ENCODE results near the gene NOVA2.
"Not testable (repeated sequence)": the region's sequence is repeated elsewhere in the genome, so short reads cannot be mapped to it uniquely, and the experiment has no call there.

Gene NOVA2

DNA sequence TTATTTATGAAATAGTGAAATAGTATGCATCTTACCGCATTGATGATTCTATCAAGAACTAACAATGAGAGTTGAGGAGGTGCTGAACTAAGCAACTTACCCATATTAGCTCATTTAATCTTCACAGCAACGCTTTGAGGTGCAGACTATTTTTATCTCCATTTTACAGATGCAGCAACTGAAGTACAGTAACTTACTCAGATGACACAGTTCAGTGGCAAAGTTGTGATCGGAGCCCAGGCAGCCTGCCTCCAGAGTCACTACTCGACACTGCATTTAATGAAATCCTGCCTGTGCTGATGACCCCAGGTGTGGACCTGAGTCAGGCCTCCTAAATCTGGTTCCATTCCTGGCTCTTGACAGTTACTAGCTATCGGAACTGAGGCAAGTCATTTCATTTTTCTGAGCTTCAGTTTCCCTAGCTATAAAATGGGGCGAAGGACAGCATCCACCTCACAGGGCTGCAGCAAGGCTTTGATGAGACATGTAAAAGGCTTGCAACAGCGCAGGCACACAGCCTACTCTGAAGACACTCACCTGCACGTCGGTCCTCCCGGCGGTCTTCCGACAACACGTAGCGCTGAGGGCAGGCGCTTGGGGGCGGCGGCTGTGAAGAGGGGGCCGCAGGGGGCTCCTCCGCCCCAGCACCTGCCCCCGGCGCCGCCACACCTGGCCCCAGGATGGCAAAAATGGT is 72.8 kb downstream of the NOVA2 start:
- TF ChIP-seq, protein P1, sequence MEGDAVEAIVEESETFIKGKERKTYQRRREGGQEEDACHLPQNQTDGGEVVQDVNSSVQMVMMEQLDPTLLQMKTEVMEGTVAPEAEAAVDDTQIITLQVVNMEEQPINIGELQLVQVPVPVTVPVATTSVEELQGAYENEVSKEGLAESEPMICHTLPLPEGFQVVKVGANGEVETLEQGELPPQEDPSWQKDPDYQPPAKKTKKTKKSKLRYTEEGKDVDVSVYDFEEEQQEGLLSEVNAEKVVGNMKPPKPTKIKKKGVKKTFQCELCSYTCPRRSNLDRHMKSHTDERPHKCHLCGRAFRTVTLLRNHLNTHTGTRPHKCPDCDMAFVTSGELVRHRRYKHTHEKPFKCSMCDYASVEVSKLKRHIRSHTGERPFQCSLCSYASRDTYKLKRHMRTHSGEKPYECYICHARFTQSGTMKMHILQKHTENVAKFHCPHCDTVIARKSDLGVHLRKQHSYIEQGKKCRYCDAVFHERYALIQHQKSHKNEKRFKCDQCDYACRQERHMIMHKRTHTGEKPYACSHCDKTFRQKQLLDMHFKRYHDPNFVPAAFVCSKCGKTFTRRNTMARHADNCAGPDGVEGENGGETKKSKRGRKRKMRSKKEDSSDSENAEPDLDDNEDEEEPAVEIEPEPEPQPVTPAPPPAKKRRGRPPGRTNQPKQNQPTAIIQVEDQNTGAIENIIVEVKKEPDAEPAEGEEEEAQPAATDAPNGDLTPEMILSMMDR (IDR thresholded peaks at IDR 0.05; ENCODE audit: control extremely low read depth, extremely low read depth, low read depth, missing control alignments) = no peak
- DNase-seq (ENCODE audit: extremely low spot score) = no peak
- CTCF ChIA-PET = interaction anchor here (1.1 to 3.3 kb wide), 5 partner anchors 13 to 51 kb away, joined by 3 to 18 read pairs (median 3); partner anchors contain the start of gene IRF2BP1
- POLR2A ChIA-PET = interaction anchor here (0.6 kb wide), 1 partner anchor 131 kb away, joined by 3 read pairs; no protein-coding TSS in a partner anchor

DNA sequence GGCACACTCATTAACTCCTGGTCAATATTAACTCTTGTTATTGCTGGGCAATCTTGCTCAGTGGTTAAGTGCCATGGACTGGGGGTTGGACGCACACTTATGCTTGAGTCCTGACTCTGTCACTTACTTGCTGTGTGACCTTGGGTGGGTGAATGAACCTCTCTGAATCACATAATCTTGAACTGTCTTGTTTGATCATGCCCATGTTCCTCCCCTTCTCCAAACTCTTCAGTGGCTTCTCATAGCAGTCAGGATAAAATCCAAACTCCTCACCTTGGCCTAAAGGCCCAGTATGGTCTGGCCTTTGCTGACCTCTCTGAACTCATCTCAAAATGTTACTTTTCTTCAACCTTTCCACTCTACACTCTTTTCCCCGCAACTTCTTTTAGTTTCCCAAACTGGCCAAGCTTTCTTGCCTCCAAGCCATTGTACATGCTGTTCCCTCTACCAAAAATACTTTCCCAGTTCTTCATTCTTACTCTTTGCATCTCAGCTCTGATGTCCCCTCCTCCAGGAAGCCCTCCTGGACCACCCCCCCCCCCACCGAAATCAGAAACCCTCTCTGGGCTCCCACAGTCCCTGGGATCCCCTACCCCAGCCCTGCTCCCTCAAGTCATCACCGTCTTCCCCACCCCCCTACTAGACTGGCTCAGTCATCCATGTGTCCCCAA is 73.6 kb downstream of the NOVA2 start:
- POLR2A ChIA-PET = no interaction called here
- CTCF ChIA-PET = interaction anchor here (1.3 to 3.3 kb wide), 2 partner anchors 14 to 18 kb away, joined by 5 to 18 read pairs; partner anchors contain the start of gene IRF2BP1
- no peak for DNase-seq (ENCODE audit: extremely low spot score)
- TF ChIP-seq, protein P1 (IDR thresholded peaks at IDR 0.05; ENCODE audit: control extremely low read depth, extremely low read depth, low read depth, missing control alignments) = no peak

DNA sequence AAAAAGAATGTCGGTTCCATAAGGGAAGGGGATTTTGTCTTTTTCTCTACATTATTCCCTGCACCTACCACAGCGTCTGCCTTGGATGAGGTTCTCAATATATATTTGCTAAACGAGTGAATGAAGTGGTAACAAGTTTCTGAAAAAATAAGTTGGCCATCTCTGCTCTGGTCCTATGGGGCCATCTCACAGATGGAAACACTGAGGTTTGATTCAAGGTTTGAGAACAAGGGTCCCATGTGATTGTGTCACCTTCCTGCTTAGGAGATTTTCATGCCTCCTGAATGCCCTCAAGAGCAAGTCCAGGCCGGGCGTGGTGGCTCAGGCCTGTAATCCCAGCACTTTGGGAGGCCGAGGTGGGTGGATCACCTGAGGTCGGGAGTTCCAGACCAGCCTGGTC is 74.4 kb downstream of the NOVA2 start:
- ChIA-PET POLR2A (no interaction called here), CTCF (no interaction called here)
- no peak for DNase-seq (ENCODE audit: extremely low spot score)
- TF ChIP-seq, protein P1 (IDR thresholded peaks at IDR 0.05; ENCODE audit: control extremely low read depth, extremely low read depth, low read depth, missing control alignments) = no peak

DNA sequence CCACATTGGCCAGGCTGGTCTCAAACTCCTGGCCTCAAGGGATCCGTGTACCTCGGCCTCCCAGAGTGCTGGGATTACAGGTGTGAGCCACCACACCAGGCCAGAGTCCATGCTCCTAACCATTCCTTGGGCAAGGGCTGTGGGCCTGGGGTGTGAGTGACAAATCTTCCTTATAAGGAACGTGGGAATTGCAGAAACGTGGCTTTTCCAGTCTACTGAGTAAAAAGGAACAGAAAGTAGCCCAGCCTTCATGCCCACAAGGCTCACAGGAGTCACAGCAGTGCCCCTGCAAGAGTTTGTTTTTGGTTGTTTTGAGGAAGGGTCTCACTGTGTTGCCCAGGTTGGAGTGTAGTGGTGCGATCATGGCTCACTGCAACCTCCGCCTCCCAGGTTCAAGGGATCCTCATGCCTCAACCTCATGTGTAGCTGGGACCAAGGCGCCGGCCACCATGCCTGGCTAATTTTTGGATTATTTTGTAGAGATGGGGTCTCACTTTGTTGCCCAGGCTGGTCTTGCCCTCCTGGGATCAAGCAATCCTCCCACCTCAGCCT is 76.3 kb downstream of the NOVA2 start:
- TF ChIP-seq, protein P1 (IDR thresholded peaks at IDR 0.05; ENCODE audit: control extremely low read depth, extremely low read depth, low read depth, missing control alignments) = no peak
- CTCF ChIA-PET = no interaction called here
- POLR2A ChIA-PET = no interaction called here
- DNase-seq (ENCODE audit: extremely low spot score) = no peak

DNA sequence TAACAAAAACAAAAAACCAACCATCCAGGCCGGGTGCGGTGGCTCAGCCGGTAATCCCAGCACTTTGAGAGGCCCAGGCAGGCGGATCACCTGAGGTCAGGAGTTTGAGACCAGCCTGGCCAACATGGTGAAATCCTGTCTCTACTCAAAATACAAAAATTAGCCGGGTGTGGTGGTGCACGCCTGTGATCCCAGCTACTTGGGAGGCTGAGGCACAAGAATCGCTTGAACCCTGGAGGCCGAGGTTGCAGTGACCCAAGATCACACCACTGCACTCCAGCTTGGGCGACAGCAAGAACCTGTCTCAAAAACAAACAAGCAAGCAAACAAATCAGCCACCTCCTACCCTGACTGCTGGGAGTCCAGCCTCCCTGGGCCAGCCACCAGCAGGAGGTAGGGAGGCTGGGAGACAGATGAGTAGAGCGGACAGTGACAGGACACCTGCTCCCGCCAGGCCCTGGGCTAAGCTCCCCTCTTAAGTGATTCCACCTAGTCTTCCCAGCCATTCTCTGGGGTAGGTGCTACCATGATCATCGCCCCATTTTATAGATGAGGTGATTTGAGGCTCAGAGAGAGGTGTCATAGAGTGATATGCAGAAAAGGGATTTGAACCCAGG is 77.6 kb downstream of the NOVA2 start:
- POLR2A ChIA-PET; DNase-seq (ENCODE audit: extremely low spot score): not testable (repeated sequence)
- CTCF ChIA-PET = interaction anchor here (2.1 kb wide), 1 partner anchor 79 kb away, joined by 7 read pairs; no protein-coding TSS in a partner anchor

DNA sequence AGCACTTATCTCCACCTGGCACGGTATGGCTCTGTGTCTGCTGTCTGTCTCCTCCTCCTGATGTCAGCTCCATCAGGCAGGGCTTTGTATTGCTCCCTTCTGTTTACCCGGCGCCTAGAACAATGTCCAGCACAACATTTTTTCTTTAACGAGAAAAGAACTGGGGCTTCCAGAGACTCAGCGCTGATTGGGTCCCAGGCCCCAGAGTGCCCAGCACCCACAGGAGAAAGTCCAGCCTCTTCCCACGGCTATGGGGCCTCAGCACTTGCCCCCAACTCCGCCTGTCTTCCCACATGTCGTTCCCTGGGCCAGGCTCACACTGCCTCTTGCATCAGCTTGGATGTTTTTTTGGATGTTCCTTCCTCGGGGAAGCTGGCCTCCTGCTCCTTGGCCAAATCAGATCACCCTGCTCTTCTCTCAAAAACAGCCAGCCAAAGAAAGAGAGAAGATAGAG is 78.1 kb downstream of the NOVA2 start:
- TF ChIP-seq, protein P1 (IDR thresholded peaks at IDR 0.05; ENCODE audit: control extremely low read depth, extremely low read depth, low read depth, missing control alignments) = no peak
- no peak for DNase-seq (ENCODE audit: extremely low spot score)
- ChIA-PET CTCF (interaction anchor here (2.1 kb wide), 1 partner anchor 79 kb away, joined by 7 read pairs; no protein-coding TSS in a partner anchor), POLR2A (no interaction called here)
